T-helper 2 cell (primary cell): ENCODE measurements around the gene MLYCD.
"Not testable (repeated sequence)": the region's sequence is repeated elsewhere in the genome, so short reads cannot be mapped to it uniquely, and the experiment has no call there.

Source experiments
- DNase-seq, 5 experiments: peaks; one replicate each; pipeline versions ENCODE4 v3.0.0 to v3.0.0-alpha.2; 2012 to 2022

The MLYCD gene

GRCh38 chr16:83926726-83927397 lies 27.9 kb downstream of the MLYCD start:
- peak; percentile 2 to 45 (median 29) for DNase-seq

- no peak for DNase-seq
Measured at GRCh38 chr16:83928341-83929055, 29.6 kb downstream of the MLYCD start.

GRCh38 chr16:83929811-83930555 lies 31.1 kb downstream of the MLYCD start:
- DNase-seq = no peak

GRCh38 chr16:83930730-83931500 lies 32.0 kb downstream of the MLYCD start:
- no peak for DNase-seq

GRCh38 chr16:83931556-83931955 lies 32.6 kb downstream of the MLYCD start:
- DNase-seq = no peak

GRCh38 chr16:83932304-83932703 lies 33.4 kb downstream of the MLYCD start:
- no peak for DNase-seq

GRCh38 chr16:83932955-83933673 lies 34.2 kb downstream of the MLYCD start:
- DNase-seq = no peak

- no peak for DNase-seq
Measured at GRCh38 chr16:83933885-83934683, 35.2 kb downstream of the MLYCD start.

- no peak for DNase-seq
Measured at GRCh38 chr16:83934684-83934977, 35.7 kb downstream of the MLYCD start.

GRCh38 chr16:83935005-83935857 lies 36.3 kb downstream of the MLYCD start:
- DNase-seq = no peak

- DNase-seq = no peak
Measured at GRCh38 chr16:83935858-83936255, 36.9 kb downstream of the MLYCD start.

- no peak for DNase-seq
Measured at GRCh38 chr16:83936581-83937165, 37.8 kb downstream of the MLYCD start.

- no peak for DNase-seq
Measured at GRCh38 chr16:83937267-83937666, 38.4 kb downstream of the MLYCD start.

- DNase-seq = no peak
Measured at GRCh38 chr16:83937922-83938885, 39.3 kb downstream of the MLYCD start.

- DNase-seq = no peak
Measured at GRCh38 chr16:83939266-83939855, 40.4 kb downstream of the MLYCD start.

- no peak for DNase-seq
Measured at GRCh38 chr16:83940119-83940518, 41.2 kb downstream of the MLYCD start.

GRCh38 chr16:83940630-83941378 lies 41.9 kb downstream of the MLYCD start:
- DNase-seq = no peak

GRCh38 chr16:83941546-83941945 lies 42.6 kb downstream of the MLYCD start:
- DNase-seq = not testable (repeated sequence)
